Lower leg skin (tissue), 3 donors: ENCODE measurements around the gene SMIM23.

Source experiments
- CTCF ChIP-seq, 3 donors: fragments of 450-650 bp; IDR thresholded peaks; one replicate each; pipeline ENCODE4 v1.5.1; 2016; ENCODE audit warnings: antibody characterized with exemption in 3 of 3, mild to moderate bottlenecking in 3 of 3, moderate library complexity in 2 of 3
- POLR2A ChIP-seq, 2 donors: fragments of 450-650 bp; IDR thresholded peaks; one replicate each; pipeline ENCODE4 v1.6.1; 2016 to 2017; ENCODE audit warnings: antibody characterized with exemption in 2 of 2, mild to moderate bottlenecking in 1 of 2, moderate library complexity in 1 of 2

GRCh38 chr5:171805746-171806145 lies 20.1 kb downstream of the SMIM23 start:
- TF ChIP-seq CTCF (IDR thresholded peaks at IDR 0.05) = no peak
- TF ChIP-seq POLR2A (IDR thresholded peaks at IDR 0.05) = no peak
